Lung microvascular endothelial cell (primary cell): Measurements from ENCODE around the gene AGMAT. TPM values are rescaled to one million over a fixed set of nuclear protein-coding genes. Genes with fewer than 3 reads are reported as not detected.

Experiments used
- DNase-seq, 2 donors: peaks; one replicate each; pipeline versions ENCODE4 v3.0.0 to v3.0.0-alpha.2; 2010; ENCODE audit warnings: low read depth in 2 of 2
- total RNA-seq: library from RNA; depleted of rRNA; stranded (reverse); fragments of >200 nt; gene quantifications from 2 replicates; pipeline ENCODE4 v1.2.1, GENCODE V29; 2014

AGMAT gene, protein sequence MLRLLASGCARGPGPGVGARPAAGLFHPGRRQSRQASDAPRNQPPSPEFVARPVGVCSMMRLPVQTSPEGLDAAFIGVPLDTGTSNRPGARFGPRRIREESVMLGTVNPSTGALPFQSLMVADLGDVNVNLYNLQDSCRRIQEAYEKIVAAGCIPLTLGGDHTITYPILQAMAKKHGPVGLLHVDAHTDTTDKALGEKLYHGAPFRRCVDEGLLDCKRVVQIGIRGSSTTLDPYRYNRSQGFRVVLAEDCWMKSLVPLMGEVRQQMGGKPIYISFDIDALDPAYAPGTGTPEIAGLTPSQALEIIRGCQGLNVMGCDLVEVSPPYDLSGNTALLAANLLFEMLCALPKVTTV
- total RNA-seq = under 0.01 and 0.44 TPM in 2 replicates

DNA sequence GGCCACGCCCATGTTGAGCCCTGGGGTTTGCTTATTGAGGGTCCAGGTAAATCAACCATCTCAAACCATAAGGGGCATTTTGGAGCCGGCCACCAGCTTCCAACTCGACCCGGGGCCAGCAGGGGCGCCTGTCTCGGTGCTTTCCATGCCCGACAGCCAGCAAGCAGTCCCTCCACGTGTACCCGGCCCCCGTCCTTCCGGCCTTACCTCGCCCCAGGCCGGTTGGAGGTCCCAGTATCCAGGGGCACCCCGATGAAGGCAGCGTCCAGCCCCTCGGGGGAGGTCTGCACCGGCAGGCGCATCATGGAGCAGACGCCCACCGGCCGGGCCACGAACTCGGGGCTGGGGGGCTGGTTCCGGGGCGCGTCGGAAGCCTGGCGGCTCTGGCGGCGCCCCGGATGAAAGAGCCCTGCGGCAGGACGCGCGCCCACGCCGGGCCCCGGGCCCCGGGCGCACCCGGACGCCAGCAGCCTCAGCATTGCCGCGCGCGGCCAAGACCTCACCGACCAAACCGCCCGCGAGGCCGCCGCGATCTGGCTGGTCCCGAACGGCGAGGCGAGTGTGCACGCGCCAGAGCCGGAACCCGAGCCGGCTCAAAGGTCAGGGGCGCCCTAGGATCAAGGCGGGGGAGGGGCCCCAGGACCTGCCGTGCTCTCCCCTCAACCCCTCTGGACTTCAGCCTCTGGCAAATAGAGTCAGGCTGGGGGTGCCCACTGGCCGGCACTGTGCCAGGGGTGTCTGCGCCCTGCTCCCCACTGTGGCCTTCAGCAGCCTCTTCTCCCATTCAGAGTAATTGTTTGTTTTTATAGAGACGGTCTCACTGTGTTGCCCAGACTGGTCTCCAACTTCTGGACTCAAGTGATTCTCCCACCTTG, at the start of gene AGMAT:
AGMAT (minus strand) TSS at position 563 of the 875 bp plus-strand sequence; CDS start at position 479, 84 bp downstream.
- DNase-seq = peak; percentile 18 to 33

DNA sequence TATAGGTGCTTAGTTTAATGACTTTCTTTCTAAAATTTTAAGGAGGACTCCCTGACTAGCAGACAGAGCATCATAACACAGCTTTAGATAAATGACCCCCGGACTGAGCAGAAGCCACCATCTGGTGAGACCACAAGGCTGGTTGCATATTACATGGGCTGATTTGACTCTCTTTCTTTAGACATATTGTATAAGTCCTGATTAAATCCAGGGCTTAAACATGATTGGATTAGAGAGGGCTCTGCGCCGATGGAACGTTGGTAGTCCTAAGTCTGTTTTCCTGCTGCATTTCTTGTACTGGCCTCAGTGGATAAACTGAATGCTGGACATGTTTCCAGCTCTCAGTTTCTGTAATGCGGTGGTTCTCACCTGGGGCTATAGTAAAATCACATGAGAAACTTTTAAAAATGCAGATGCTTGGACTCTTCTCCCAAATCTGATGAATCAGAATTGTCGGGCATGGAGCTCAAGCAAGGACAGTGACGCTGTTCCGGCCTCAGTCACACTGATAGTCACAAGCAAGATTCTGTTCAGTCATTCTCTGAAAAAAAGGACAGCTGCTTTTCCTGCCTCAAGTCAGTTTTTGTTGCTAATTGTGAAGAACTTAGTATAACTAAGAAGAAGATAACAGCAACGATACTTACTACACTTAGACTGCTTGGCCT, 49.0 kb upstream of the AGMAT start:
- no peak for DNase-seq

DNA sequence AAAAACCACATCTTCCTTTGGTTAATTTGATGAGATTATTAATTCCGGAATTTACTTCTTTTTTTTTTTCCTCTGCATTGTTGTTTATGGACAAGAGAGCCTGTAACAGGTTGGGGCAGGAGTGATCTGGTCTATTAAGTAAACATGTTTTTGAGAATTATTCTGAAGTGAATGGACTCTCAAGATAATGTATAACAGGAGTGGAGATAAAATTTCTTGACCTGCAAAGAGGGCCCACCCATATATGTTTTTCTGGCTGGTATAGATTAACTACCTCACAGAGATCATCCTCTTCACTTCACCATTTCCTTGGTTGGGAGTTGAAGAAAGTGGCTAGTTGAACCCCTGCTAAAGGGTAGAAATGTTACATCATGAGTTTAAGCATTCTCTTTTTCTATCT, 43.2 kb upstream of the AGMAT start:
- no peak for DNase-seq

DNA sequence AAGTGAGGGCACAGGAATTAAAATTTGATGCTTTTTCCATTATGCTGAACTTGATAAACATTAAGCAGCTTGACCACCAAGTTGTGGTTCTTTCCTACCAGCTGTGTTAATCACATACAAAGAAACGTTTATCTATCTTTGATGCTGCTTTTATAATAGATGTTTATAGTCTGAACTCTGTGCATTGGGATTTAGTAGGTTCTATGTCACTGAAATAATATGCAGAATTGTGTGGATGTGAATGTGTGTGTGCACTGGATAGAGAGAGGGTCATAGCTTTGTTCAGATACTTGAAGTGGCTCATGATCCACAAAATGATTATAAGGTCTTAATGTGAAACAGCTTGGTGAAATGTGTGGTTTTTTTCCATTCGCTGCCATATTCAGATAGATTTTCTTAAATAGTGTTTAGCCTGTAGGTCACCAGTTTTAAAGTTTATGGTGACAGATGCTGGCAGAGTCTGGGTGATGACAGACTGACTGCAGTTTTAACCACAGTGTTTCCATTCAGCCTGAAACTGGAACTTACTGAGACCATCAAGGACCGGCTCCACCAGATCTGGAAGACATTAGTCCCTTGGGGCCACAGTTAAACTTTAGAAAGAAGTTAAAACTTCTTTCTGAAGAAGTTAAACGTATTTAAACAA, 42.6 kb upstream of the AGMAT start:
- peak in 1 of 2 donors; percentile 76 for DNase-seq

DNA sequence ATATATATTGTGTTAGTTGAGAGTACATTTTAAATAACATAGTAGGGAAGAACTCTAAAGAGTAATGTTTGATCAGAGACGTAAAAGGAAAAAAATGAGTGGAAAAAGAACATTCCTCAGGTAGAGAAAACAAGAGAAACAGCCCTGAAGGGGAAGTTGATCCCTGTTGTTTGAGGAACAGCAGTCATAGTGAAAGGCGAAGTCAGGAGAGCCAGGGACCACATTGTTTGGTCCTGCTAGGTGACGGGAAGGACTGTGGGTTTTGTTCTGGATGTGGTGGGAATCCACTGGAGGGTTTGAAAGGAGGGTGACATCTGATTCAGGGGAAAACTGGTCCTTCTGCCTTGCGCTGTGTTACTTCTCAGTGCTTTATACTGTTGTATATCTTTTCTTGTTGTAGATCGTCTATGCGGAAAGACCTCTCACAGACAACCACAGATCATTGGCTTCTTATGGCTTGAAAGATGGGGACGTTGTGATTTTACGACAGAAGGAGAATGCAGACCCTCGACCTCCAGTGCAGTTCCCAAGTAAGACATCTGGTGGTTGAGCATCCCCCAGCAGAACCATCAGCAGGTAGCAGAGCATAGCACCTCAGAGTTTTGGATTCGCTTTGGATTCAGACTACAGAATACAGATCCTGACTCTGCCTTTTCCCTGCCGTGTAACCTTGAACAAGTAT, 41.6 kb upstream of the AGMAT start:
- DNase-seq = no peak

DNA sequence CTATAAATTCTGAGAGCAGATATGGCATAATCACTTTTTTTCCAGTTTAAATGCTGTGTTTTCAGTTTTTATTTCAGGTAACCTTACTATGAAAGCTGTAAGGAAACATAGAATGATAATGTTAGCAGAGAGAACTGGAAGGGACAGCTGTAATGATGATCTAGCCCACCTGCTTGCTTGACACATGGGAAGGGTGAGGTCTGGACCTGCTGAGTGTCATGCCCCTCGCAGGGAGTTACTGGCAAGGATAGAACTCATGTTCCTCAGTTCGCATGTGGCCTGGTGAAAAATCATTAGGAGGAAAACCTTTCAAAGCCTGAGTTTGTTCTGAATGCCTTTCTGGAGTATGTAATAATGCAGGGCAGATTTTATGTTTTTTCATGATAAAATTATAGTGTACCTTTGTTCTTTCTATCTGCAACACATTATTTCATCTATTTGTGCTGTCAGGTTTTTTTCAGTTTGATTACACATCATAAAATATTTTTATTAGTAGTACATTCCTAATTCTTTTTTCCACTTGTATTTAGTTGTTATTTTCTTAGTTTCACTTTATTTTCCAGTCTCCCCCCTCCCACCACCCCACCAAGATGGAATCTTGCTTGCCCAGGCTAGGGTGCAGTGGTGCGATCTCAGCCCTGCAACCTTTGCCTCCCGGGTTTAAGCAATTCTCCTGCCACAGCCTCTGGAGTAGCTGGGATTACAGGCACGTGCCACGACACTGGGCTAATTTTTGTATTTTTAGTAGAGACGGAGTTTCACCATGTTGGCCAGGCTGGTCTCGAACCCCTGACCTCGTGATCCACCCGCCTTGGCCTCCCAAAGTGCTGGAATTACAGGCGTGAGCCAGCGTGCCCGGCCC, 40.4 kb upstream of the AGMAT start:
- DNase-seq = no peak

DNA sequence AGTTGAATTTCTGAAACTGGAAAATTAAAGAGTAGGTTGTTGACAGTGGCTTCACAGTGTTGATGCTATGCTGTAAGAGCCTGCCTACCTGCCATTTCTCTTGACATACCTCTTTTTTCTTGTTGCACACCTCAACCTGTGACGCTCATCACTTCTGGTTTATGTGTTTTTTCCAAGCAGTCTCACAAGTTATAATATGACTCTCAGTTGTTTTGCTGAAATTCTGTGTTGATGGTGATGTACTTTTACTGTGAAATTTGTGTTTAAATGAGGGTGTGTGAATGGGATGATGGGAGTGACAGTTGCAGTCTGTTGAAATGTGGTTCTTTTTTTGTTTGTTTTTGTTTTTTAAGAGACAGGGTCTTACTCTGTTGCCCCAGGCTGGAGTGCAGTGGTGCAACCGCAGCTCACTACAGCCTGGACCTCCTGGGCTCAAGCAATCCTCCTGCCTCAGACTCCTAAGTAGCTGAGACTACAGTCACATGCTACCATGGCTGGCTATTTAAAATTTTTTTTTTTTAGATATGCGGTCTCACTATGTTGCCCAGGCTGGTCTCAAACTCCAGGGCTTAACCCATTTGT, 39.4 kb upstream of the AGMAT start:
- DNase-seq = no peak

DNA sequence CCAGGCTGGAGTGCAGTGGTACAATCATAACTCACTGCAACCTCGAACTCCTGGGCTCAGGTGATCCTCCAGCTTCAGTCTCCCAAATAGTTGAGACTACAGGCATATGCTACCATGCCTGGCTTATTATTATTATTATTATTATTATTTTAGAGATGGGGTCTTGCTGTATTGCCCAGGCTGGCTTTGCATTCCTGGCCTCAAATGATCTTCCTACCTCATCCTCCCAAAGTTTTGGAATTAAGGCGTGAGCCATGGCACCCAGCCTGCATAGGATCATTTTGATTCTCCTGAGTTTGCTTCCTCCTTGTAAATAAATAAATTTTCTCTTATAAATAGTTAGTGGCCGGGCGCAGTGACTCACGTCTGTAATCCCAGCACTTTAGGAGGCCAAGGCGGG, 38.6 kb upstream of the AGMAT start:
- no peak for DNase-seq

DNA sequence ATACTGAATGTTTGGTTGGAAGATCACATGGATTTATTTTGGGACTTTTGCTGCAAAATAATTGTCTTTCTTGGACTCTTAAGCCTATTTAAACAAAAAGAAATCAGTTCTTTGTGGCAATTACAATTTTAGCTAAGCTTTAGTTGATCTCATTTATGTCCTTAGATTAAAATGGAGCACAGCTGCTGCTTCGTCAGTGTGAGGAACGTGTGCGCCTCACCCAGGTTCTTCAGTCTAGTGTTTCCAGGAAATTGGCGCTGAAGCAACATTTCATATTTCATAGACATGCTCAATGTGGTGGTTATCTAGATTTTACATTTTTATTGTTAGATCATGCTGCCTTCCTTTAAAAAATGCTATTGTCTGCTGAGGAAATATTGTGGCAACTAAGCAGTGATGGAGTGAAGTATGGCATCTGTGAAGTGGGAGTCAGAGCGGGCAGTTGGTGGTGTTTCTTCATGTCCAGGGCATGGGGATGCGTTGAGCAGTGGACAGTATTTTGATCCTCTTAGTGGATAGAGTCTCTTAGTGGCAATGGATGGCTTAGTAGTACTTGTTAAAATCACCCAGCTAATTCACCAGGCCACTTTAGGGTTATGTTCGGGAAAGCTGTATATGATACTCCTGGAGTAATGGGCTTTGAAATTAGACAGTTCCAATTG, 38.0 kb upstream of the AGMAT start:
- no peak for DNase-seq

DNA sequence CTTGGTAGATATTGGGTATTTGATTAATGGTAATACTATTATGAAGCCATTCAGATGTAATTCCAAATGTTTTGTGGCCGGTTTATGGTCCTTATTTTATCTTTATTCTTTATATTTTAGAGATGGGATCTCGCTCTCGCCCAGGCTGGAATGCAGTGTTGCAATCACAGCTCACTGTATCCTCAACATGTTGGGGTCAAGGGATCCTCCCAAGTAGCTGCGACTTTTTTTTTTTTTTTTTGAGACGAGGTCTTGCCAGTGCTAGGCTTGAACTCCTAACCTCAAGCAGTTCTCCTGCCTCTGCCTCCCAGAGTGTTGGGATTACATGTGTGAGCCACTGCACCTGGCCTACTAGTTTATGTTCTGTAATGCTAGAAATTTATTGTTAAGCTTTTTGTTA, 37.1 kb upstream of the AGMAT start:
- no peak for DNase-seq

DNA sequence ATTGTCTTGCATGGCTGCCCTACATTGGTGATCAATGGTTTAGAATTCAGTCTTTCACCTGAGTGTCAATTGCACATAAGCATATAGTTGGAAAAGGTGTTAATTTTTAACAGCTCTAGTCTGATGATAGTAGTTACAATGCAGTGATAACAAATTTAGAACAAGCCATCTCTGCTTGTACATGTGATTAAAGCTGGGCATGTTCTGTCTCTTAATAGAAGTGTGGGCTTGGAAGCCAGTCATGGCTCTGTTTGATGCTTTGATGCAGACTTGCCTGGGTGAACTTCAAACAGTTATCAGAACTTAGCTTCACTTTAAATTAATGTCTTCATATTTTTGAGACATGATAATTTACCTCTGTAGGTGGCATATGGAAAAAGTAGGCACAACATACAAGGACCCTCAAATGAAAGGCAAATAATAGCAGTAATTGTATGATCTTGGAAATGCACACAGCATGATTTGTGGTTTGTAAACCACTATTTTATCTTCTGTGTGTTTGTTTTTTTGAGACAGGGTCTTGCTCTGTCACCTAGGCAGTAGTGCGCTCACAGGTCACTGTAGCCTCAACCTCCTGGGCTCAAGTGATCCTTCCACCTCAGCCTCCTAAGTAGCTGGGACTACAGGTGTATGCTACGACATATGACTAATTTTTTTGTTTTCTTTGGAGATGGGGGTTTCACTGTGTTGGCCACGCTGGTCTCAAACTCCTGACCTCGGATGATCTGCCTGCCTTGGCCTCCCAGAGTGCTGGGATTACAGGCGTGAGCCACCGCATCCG, 36.2 kb upstream of the AGMAT start:
- no peak for DNase-seq

DNA sequence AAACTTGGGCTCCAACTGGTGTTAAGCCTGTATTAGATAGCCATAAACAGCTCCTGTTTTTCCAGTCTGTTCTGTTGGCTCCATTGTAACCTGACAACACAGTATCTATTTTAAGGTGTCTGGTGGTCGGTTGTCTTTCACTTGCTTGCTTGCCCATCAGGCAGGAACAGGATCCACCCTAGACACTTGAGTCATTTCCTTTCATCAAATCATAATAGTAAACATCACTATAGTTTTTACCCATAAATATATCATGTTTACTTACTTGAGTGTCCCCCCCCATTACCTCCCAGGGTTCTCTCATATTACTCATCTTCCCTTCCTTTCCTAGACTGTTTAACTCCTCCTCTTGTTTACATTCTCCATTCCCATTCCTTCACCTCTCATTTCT, 35.3 kb upstream of the AGMAT start:
- DNase-seq = peak; percentile 58 to 84

DNA sequence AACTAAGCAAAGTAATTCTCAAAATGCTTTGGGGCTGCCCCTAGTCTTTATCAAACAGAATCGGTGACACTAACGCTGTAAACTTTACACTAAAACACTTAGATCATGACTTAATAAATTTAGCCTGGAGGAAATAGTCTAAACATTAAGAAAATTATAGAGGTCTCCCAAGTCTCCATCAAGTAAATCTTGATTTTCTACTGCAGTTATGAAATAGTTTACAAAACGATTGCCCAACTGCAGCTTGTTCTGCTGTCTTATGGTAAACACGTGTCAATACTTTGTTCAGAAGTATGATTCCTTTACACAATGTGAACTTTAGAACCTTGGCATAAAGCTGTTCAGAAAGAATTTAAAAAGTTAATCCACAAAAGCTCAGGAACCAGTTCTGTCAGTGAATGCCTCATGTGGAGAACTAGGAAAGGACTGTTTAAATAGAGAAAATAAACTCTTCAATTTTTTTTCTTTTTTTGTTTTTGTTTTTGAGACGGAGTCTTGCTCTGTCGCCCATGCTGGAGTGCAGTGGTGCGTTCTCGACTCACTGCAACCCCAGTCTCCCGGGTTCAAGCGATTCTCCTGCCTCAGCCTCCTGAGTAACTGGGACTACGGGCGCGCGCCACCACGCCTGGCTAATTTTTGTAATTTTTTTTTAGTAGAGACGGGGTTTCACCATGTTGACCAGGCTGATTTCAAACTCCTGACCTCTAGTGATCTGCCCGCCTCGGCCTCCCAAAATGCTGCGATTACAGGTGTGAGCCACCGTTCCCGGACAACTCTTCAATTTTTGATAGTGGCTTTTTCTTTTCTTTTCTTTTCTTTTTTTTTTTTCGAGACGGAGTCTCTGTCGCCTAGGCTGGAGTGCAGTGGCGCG, 34.0 kb upstream of the AGMAT start:
- peak; percentile 13 to 37 for DNase-seq

DNA sequence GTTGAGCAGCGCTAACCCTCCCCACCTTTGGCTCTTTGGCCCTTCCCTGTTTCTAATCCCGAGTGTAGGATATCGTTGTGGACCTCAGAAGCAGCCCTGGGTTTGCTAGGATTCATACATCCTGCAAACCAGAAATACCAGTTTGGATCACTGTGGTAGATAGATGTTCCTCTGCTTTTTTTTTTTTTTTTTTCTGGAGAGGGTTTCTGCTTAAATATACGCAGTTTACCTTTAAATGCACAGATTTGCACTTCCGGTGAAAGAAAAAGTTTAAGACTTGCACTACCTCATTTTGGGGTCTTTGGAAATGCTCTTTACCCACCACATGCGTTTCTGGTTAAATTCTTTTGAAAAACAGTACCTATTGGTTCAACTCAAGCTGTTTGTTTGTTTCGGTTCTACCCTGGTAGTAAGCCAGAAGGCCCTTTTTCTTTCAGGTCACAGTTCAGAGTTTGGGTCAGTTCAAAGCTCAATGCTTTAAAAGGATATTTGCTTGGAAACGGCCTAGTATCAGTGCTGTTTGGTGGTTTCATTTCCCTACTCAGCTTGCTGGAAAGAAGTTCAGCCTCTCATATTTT, 33.3 kb upstream of the AGMAT start:
- peak; percentile 17 to 30 for DNase-seq

DNA sequence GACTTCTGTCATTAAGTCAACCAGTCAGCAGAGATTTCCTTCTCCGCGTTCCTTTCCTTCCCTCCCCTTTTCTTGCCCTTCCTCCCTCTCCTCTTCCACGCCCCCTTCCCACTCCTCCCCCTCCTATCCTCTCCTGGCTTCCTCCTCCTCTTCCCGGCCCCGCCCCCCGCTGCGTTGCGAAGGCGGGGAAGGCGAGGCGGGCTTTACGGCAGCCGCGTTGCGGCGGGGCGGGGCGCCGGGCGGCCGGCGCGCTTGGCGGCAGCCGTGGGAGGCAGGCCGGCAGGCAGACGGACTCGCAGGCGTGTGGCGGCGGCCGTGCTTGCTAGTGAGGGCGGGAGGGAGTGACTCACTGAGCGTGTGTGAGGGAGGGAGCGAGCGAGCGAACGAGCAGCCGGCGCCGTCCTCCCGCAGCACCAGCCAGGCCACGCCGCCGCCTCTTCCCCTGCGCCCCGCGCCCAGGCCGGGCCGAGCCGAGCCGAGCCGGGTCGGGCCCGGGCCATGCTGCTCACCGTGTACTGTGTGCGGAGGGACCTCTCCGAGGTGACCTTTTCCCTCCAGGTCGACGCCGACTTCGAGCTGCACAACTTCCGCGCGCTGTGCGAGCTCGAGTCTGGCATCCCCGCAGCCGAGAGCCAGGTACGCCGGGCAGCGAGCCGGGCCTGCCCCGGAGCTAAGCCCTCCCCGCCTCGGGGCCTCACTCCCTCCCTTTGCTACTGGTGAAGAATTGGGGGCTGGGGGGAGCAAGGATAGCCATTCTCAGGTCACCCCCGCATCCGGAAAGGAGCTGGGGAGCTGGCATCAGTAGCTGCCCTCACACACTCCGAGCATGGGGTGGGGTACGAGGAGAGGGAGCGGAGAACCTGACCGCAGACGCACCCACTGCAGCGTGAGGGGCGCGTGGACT, 32.6 kb upstream of the AGMAT start, which contains the start of gene DDI2:
DDI2 (plus strand) TSS at position 286 of the 904 bp plus-strand sequence; CDS start at position 499, 213 bp downstream.
- peak; percentile 96 to 97 for DNase-seq
